HCT116 (cell line): ENCODE data around the gene DOCK10. TPM values are rescaled to one million over a fixed set of nuclear protein-coding genes. Genes with fewer than 3 reads are reported as not detected.

Experiments
- CBX3 ChIP-seq: IDR thresholded peaks from 2 replicates; pipeline ENCODE4 v1.6.1; 2012; ENCODE audit warnings: low read depth
- EGR1 ChIP-seq: IDR thresholded peaks from 2 replicates; pipeline ENCODE4 v1.6.1; 2012; ENCODE audit warnings: low read depth
- FOSL1 ChIP-seq: IDR thresholded peaks from 2 replicates; pipeline ENCODE4 v1.6.1; 2012; ENCODE audit warnings: low read depth
- JUND ChIP-seq: IDR thresholded peaks from 2 replicates; pipeline ENCODE4 v1.6.1; 2012
- POLR2A ChIP-seq: IDR thresholded peaks from 2 replicates; pipeline ENCODE4 v1.7.0; 2011; ENCODE audit warnings: borderline replicate concordance; ENCODE audit not compliant: insufficient read depth, insufficient read length; ENCODE audit errors: extremely low read depth
- REST ChIP-seq: IDR thresholded peaks from 2 replicates; pipeline ENCODE4 v1.6.1; 2012; ENCODE audit warnings: low read depth
- SIN3A ChIP-seq: IDR thresholded peaks from 2 replicates; pipeline ENCODE4 v1.6.1; 2012; ENCODE audit warnings: low read depth
- TCF7L2 ChIP-seq: IDR thresholded peaks from 2 replicates; pipeline ENCODE4 v1.7.0; 2011; ENCODE audit warnings: borderline replicate concordance, inconsistent platforms; ENCODE audit not compliant: insufficient read depth, insufficient read length; ENCODE audit errors: extremely low read depth
- total RNA-seq: library from RNA; stranded (reverse); gene quantifications from one replicate; pipeline ENCODE4 v1.2.1, GENCODE V29; 2021; ENCODE audit not compliant: unreplicated experiment
- TF ChIP-seq, protein P1 (sequence below): IDR thresholded peaks from 2 replicates; pipeline ENCODE4 v1.6.1; 2011; ENCODE audit warnings: mild to moderate bottlenecking, low read length, moderate library complexity; ENCODE audit not compliant: insufficient replicate concordance; ENCODE audit errors: extremely low read depth
- TF ChIP-seq, protein P2 (sequence below): IDR thresholded peaks from 2 replicates; pipeline ENCODE4 v1.6.1; 2012

The DOCK10 gene
- total RNA-seq, 1 experiment from 2014 or later: 0.54 TPM

DNA sequence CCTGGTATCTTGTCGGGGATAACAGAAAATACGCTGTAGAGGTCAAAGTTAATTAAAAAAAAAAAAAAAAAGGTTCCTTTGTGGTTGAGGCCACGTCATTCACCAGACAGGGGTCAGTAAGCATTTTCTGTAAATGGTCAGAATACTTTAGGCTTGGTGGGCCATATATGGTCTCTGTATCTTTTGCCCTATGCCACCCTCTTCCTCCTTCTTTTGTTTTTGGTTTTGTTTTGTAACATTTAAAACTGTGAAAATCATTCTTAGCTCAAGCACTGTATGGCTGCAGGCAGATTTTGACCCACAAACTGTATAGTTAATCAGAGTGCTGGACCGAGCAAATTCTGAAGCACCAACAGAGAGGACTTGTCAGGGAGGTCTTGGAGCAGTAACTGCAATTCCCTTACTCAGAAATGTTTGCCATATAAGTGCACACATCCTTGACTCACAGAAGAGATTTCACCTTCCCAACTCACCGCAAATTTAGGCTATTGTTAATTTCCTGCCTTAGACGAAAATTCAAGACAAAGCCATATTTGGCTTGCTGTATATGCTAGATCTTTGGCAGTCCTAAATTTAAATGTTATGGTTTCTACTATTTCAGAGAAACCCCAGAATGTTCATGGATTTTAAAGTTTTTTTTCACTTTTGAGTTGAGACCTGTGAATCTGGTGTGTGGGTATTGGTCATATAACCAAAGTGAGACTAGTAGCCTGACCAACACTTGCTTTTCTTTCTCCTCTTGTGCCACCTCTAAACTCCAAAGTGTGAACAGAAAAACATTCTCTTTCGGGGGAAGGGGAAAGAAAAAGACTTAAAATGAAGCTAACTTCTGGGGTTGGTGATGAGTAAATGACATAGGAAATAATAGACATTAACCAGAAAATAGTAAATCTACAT is 65.4 kb downstream of the DOCK10 start (continued):
- TF ChIP-seq REST: no peak
- no peak for TF ChIP-seq POLR2A
- TF ChIP-seq, protein P1, sequence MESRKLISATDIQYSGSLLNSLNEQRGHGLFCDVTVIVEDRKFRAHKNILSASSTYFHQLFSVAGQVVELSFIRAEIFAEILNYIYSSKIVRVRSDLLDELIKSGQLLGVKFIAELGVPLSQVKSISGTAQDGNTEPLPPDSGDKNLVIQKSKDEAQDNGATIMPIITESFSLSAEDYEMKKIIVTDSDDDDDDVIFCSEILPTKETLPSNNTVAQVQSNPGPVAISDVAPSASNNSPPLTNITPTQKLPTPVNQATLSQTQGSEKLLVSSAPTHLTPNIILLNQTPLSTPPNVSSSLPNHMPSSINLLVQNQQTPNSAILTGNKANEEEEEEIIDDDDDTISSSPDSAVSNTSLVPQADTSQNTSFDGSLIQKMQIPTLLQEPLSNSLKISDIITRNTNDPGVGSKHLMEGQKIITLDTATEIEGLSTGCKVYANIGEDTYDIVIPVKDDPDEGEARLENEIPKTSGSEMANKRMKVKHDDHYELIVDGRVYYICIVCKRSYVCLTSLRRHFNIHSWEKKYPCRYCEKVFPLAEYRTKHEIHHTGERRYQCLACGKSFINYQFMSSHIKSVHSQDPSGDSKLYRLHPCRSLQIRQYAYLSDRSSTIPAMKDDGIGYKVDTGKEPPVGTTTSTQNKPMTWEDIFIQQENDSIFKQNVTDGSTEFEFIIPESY: no peak
- TF ChIP-seq SIN3A: no peak
- no peak for TF ChIP-seq FOSL1
- no peak for TF ChIP-seq TCF7L2
- TF ChIP-seq CBX3: no peak
- TF ChIP-seq, protein P2, sequence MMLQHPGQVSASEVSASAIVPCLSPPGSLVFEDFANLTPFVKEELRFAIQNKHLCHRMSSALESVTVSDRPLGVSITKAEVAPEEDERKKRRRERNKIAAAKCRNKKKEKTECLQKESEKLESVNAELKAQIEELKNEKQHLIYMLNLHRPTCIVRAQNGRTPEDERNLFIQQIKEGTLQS: no peak
- no peak for TF ChIP-seq JUND
- TF ChIP-seq EGR1: no peak
